ENCODE data around the gene SLA2.

Gene SLA2

DNA sequence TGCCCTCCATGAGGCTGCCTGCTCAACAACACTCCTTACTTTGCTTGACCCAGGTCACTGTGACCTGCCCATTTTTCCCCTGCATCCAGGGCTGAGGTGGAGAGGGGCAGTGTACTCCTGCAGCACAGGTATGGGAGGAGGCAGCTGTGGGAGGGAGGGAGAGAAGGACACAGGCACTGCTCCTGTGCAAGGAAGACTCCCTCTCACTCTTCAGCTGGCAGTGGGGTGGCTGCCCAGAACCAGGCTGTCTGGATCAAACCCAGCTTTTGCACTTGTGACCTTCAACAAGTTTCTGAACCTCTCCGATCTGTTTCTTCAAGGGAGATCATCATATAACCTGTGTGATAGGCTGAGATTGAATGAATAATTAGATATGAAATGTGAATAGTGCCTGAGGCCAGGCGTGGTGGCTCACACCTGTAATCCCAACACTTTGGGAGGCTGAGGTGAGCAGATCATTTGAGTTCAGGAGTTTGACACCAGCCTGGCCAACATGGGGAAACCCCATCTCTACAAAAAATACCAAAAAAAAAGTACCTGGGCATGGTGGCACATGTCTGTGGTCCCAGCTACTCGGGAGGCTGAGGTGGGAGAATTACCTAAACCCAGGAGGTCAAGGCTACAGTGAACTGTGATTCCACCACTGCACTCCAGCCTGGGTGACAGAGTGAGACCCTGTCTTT is 58.5 kb downstream of the SLA2 start:
- Histone ChIP-seq H3K9ac (ENCODE audit: low read depth, low read length) (no peak overlapping the region; the same call in 1 of the 2 replicates), H3K4me1 (ENCODE audit: insufficient read depth, low read length) (peaks cover 34% of the 10 kb centered on the region), H3K27ac (ENCODE audit: low read depth, low read length) (no peak overlapping the region), H3K9me3 (ENCODE audit: insufficient read depth, low read depth, low read length) (no peaks in the 10 kb centered on the region), H3K27me3 (ENCODE audit: insufficient read depth, low read length) (no peaks in the 10 kb centered on the region), H3K4me3 (ENCODE audit: low read length) (no peak overlapping the region), H3K36me3 (ENCODE audit: insufficient read depth, low read length) (peaks cover 38% of the 10 kb centered on the region)
- WGBS: 92% methylated on average over 3 of the region's 3 CpGs

DNA sequence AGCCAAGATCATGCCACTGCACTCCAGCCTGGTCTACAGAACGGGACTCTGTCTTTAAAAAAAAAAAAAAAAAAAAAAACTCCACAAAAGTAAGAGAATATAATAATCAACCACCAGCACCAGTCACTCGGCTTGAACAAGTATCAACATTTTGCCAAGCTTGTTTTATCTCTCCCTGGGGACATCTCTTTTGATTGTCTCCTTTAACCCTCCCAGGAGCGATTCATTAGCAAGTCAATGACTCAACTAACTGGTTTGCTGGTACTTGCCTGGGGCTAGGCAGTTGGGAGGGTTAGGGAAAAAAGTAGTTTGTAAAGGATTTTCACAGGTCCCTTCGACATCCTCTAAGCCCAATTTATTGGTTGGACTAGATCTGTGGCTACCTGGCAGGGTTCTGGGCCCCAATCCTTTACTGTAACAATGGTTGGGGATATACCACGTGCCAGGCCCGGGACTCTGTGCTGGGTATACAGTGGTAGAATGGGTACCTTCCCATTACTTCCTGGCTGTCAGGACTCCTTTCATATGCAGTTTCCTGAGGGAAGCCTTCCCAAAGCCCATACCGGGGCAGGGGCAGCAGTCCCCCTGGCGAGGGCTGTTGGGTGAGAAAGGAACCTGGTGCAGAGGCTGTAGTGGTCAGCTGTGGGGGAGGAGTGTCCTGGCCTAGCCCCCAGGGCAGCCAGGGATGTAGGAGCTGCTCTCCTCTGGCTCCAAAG is 60.4 kb downstream of the SLA2 start:
- 6% methylated on average over 8 of the region's 8 CpGs for WGBS
- peak overlapping the region; percentile 25 for H3K4me3 ChIP-seq (ENCODE audit: low read length)
- peak overlapping the region; percentile 24 for H3K9ac ChIP-seq (ENCODE audit: low read depth, low read length)

DNA sequence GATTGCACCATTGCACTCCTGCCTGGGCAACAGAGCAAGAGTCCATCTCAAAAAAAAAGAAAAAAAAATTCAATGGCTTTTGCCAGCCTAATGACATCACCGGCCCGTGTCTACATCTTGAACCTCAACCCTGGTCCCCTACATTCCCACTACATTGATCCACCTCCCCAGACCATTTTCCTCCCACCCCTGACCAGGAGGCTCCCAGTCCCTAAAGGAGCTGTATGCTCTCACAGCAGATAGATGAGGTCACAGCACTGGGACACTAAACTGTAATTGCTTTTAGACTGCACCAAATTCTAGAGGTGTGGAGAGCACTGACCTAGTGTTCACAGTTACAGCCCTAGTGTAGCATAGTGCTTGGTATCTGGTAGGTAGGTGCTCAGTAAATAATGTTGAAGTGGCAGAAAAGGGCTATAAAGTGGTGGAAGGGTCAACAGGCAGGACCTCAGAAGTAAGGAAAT is 61.9 kb downstream of the SLA2 start:
- Histone ChIP-seq H3K9me3 (ENCODE audit: insufficient read depth, low read depth, low read length) (no peaks in the 10 kb centered on the region), H3K27me3 (ENCODE audit: insufficient read depth, low read length) (no peaks in the 10 kb centered on the region), H3K27ac (ENCODE audit: low read depth, low read length) (no peak overlapping the region; the same call in 1 of the 2 replicates), H3K36me3 (ENCODE audit: insufficient read depth, low read length) (peaks cover 54% of the 10 kb centered on the region), H3K4me1 (ENCODE audit: insufficient read depth, low read length) (peaks cover 25% of the 10 kb centered on the region), H3K9ac (ENCODE audit: low read depth, low read length) (no peak overlapping the region), H3K4me3 (ENCODE audit: low read length) (no peak overlapping the region)
- WGBS: 90% methylated on average over 2 of the region's 2 CpGs

More for the DNA sequence above, 60.4 kb downstream of the SLA2 start:
- H3K27ac ChIP-seq (ENCODE audit: low read depth, low read length): peak overlapping the region; percentile 94
- no peaks in the 10 kb centered on the region for H3K9me3 ChIP-seq (ENCODE audit: insufficient read depth, low read depth, low read length)
- no peaks in the 10 kb centered on the region for H3K27me3 ChIP-seq (ENCODE audit: insufficient read depth, low read length)
- H3K4me1 ChIP-seq (ENCODE audit: insufficient read depth, low read length): peaks cover 25% of the 10 kb centered on the region
- peaks cover 43% of the 10 kb centered on the region for H3K36me3 ChIP-seq (ENCODE audit: insufficient read depth, low read length)

DNA sequence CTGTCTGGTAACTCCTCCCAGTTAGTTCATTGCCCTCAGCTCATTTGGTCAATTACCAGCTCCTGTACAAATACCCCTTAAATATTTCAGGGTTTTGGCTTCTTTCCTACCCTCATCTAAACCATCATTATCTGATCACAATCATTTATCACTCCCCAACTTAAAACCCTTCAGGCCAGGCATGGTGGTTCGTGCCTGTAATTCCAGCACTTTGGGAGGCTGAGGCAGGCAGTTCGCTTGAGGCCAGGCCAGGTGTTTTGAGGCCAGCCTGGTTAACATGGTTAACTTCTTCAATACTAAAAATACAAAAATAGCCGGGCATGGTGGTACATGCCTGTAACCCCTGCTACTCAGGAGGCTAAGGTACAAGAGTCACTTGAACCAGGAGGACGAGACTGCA is 63.2 kb downstream of the SLA2 start:
- Histone ChIP-seq H3K27ac (ENCODE audit: low read depth, low read length) (no peak overlapping the region), H3K4me3 (ENCODE audit: low read length) (no peak overlapping the region), H3K9ac (ENCODE audit: low read depth, low read length) (no peak overlapping the region), H3K36me3 (ENCODE audit: insufficient read depth, low read length) (peaks cover 57% of the 10 kb centered on the region), H3K4me1 (ENCODE audit: insufficient read depth, low read length) (peaks cover 25% of the 10 kb centered on the region), H3K27me3 (ENCODE audit: insufficient read depth, low read length) (no peaks in the 10 kb centered on the region), H3K9me3 (ENCODE audit: insufficient read depth, low read depth, low read length) (no peaks in the 10 kb centered on the region)
- 97% methylated on average over 4 of the region's 4 CpGs for WGBS

DNA sequence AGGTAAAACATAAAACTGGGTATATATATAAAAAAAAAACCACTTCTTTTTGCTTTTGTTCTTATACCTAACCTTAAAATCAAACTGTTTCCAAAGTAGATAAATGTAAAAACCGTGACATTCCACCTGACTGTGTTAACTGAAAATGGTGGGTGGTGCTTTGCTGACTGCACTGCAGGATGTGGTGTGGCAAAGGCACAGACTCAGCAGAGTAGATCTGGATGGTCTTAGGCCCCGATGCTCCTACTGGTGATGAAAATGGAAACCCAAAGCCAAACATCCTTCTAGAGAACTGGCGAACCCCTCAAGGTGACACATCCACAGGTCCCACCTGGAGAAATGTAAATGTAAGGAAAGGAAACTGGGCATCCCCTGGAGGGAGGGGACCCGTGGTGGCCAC is 63.7 kb downstream of the SLA2 start:
- H3K4me3 ChIP-seq (ENCODE audit: low read length): no peak overlapping the region
- no peak overlapping the region for H3K9ac ChIP-seq (ENCODE audit: low read depth, low read length)
- no peak overlapping the region for H3K27ac ChIP-seq (ENCODE audit: low read depth, low read length)
- WGBS: 92% methylated on average over 4 of the region's 4 CpGs
- H3K4me1 ChIP-seq (ENCODE audit: insufficient read depth, low read length): peaks cover 25% of the 10 kb centered on the region
- H3K9me3 ChIP-seq (ENCODE audit: insufficient read depth, low read depth, low read length): no peaks in the 10 kb centered on the region
- no peaks in the 10 kb centered on the region for H3K27me3 ChIP-seq (ENCODE audit: insufficient read depth, low read length)
- H3K36me3 ChIP-seq (ENCODE audit: insufficient read depth, low read length): peaks cover 53% of the 10 kb centered on the region

DNA sequence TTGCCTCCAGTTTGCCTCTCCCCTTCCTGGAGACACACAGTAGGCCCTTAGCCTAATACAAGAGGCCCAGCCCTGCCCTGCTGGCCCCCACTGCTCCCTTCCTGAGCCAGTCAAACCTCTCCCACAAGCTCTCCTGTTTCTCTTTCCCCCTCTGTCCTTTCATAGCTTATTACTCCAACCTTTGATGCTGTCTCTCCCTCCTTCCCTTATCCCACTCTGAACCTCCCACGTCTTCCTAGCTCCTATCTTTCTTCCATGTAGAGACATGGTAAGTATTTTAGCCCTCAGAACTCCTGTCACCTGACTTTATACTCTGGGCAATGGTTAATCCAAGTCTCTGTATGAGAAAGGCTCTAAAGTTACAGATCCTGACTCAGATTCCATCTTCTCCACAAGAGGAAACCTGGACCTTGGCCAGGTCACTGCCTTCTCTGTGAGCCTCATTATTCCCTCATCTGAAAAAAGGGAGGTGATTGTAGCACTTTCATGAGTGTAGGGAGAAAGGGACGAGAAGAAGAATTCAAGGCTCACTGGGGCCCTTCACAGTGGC is 65.9 kb downstream of the SLA2 start:
- Histone ChIP-seq H3K9ac (ENCODE audit: low read depth, low read length) (no peak overlapping the region), H3K27me3 (ENCODE audit: insufficient read depth, low read length) (no peaks in the 10 kb centered on the region), H3K27ac (ENCODE audit: low read depth, low read length) (no peak overlapping the region), H3K4me1 (ENCODE audit: insufficient read depth, low read length) (peaks cover 17% of the 10 kb centered on the region), H3K36me3 (ENCODE audit: insufficient read depth, low read length) (peaks cover 50% of the 10 kb centered on the region), H3K9me3 (ENCODE audit: insufficient read depth, low read depth, low read length) (no peaks in the 10 kb centered on the region), H3K4me3 (ENCODE audit: low read length) (no peak overlapping the region)
- WGBS: 93% methylated on average over 2 of the region's 2 CpGs

DNA sequence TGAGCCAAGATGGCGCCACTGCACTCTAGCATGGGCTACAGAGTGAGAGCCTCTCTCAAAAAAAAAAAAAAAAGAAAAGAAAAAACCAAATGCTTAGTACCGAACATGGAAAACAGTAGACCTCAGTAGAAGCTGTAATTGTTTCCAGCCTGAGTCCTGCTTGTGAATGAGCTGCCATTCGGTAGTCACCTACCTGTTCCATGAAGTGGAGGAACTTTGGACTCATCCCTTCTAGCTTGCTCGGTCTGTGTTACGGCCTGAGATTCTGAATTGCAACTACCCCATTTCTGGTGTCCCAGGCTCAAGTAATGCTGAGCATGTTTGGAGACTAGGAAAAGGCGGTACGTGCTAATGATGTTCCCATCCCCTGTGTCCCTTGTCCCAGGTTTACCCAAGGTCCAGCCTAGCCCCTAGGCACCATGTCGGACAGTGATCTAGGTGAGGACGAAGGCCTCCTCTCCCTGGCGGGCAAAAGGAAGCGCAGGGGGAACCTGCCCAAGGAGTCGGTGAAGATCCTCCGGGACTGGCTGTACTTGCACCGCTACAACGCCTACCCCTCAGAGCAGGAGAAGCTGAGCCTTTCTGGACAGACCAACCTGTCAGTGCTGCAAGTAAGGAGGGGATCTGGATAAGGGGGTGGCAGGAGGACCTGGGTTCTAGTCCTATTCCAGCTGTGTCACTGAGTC is 67.5 kb downstream of the SLA2 start:
- peaks cover 6% of the 10 kb centered on the region for H3K4me1 ChIP-seq (ENCODE audit: insufficient read depth, low read length)
- H3K9ac ChIP-seq (ENCODE audit: low read depth, low read length): no peak overlapping the region
- no peak overlapping the region for H3K27ac ChIP-seq (ENCODE audit: low read depth, low read length)
- H3K9me3 ChIP-seq (ENCODE audit: insufficient read depth, low read depth, low read length): no peaks in the 10 kb centered on the region
- H3K4me3 ChIP-seq (ENCODE audit: low read length): no peak overlapping the region
- peaks cover 50% of the 10 kb centered on the region for H3K36me3 ChIP-seq (ENCODE audit: insufficient read depth, low read length)
- 96% methylated on average over 15 of the region's 15 CpGs for WGBS
- no peaks in the 10 kb centered on the region for H3K27me3 ChIP-seq (ENCODE audit: insufficient read depth, low read length)

DNA sequence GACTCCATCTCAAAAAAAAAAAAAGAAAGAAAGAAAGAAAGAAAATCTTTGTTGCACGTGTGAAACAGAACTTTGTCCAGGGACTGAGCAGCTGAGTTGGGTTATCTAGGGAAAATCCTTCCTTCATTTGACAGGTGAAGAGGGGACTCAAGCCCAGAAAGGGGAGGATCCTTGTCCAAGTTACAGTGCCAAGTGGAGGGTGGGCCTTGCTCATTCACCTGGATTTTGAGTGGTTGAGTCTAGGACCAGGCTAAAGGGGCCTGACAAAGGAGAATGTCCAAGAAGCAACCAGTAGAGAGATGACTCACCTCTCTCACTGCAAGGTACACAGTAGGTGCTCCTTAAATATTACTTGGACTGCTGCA is 69.9 kb downstream of the SLA2 start:
- H3K9me3 ChIP-seq (ENCODE audit: insufficient read depth, low read depth, low read length): no peaks in the 10 kb centered on the region
- no peak overlapping the region for H3K27ac ChIP-seq (ENCODE audit: low read depth, low read length)
- H3K9ac ChIP-seq (ENCODE audit: low read depth, low read length): no peak overlapping the region
- H3K36me3 ChIP-seq (ENCODE audit: insufficient read depth, low read length): peaks cover 29% of the 10 kb centered on the region
- H3K4me1 ChIP-seq (ENCODE audit: insufficient read depth, low read length): peaks cover 24% of the 10 kb centered on the region
- H3K4me3 ChIP-seq (ENCODE audit: low read length): no peak overlapping the region
- WGBS: 88% methylated on average over 1 of the region's 1 CpG
- H3K27me3 ChIP-seq (ENCODE audit: insufficient read depth, low read length): no peaks in the 10 kb centered on the region

DNA sequence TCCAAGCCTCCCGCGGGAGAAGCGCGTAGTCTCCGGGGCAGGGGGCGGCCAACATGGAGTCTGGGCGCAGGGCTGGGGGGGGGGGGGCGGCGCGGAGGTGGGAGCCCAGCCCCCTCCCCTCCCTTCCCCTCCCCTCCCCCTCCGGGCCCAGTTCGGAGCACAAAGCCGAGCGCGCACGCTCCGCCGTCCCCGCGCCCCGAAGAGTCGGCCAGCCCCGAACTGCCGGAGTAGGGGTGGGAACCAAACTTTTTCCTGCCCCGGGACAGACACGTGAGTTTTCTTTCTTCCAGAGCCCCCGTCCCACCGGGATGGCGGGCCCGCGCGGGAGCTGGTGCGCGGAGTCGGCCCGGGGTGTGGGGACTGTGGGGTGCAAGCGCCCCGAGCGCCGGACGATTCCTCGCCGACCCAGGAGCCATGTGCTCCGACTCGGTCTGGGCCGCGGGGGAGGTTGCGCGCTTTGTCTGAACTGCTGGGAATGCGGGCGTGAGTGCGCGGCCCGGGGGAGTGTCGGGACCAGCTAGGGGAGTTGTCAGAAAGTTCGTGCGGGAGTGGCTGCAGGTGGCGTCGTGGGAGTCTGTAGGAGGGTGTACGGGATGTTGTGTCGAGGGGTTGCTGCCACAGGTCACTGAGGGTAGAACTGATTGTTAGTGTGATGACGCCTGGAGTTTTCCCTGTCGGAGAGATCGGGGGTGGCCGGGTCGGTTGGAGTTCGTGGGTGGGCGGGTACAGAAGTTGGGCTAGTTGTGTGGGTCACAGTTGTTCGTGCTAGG is 71.4 kb downstream of the SLA2 start:
- Histone ChIP-seq H3K27me3 (ENCODE audit: insufficient read depth, low read length) (no peaks in the 10 kb centered on the region), H3K4me3 (ENCODE audit: low read length) (peak overlapping the region; percentile 95), H3K36me3 (ENCODE audit: insufficient read depth, low read length) (peaks cover 16% of the 10 kb centered on the region), H3K4me1 (ENCODE audit: insufficient read depth, low read length) (peaks cover 34% of the 10 kb centered on the region), H3K9ac (ENCODE audit: low read depth, low read length) (peak overlapping the region; percentile 97), H3K27ac (ENCODE audit: low read depth, low read length) (peak overlapping the region; percentile 88), H3K9me3 (ENCODE audit: insufficient read depth, low read depth, low read length) (no peaks in the 10 kb centered on the region)
- under 1% methylated on average over 60 of the region's 69 CpGs for WGBS

DNA sequence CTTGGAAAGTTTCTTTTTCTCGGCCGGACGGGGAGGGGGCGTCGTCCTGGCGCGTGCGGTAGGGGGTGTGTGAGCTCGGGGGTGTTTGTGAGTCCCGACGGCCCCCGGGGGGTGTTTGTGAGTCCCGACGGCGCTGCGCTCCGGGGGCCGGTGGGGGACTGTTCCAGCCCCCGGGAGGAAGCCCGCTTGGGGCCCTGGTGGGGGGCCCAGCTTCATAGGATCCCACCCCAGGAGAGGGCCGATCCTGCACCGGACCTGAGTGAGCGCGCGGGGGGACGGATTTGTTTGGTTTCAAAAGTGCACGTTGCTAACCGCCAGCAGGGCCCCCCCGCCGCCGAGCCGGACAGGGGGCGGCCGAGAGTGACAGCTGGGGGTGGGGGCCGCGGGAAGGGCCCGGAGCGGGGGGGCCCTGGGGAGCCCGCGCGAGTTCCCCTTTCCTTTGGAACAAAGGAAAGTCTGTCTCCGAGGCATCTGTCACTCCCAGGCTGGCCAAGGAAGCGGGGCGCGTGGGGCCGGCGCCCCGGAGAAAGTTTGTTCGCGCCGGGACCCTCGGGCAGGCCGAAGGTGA is 72.1 kb downstream of the SLA2 start:
- peak overlapping the region; percentile 88 for H3K27ac ChIP-seq (ENCODE audit: low read depth, low read length)
- H3K9me3 ChIP-seq (ENCODE audit: insufficient read depth, low read depth, low read length): no peaks in the 10 kb centered on the region
- peak overlapping the region; percentile 85 for H3K9ac ChIP-seq (ENCODE audit: low read depth, low read length)

More for the DNA sequence above, 72.1 kb downstream of the SLA2 start:
- Histone ChIP-seq H3K4me3 (ENCODE audit: low read length) (peak overlapping the region; percentile 95), H3K4me1 (ENCODE audit: insufficient read depth, low read length) (peaks cover 36% of the 10 kb centered on the region), H3K36me3 (ENCODE audit: insufficient read depth, low read length) (peaks cover 11% of the 10 kb centered on the region), H3K27me3 (ENCODE audit: insufficient read depth, low read length) (no peaks in the 10 kb centered on the region)
- under 1% methylated on average over 50 of the region's 53 CpGs for WGBS
